Neural crest cell (in vitro differentiated cells): Measurements from ENCODE around the gene INS. TPM values are rescaled to one million over a fixed set of nuclear protein-coding genes. Genes with fewer than 3 reads are reported as not detected.

Experiments
- DNase-seq: peaks from one replicate; pipeline ENCODE4 v3.0.0; 2021; ENCODE audit warnings: low read depth, mixed read lengths, low spot score
- H3K27ac Mint-ChIP-seq: one replicate; pipeline ENCODE4 v1.8.0; 2021; ENCODE audit warnings: mild to moderate bottlenecking, mixed read lengths; ENCODE audit not compliant: unreplicated experiment
- H3K27me3 Mint-ChIP-seq: 2 replicates; pipeline ENCODE4 v1.8.0; 2021; ENCODE audit warnings: low read depth, mild to moderate bottlenecking, mixed read lengths
- H3K36me3 Mint-ChIP-seq: 2 replicates; pipeline ENCODE4 v1.8.0; 2021; ENCODE audit warnings: low read depth, mild to moderate bottlenecking, mixed read lengths
- H3K4me1 Mint-ChIP-seq: 2 replicates; pipeline ENCODE4 v1.8.0; 2021; ENCODE audit warnings: mixed read lengths
- H3K4me3 Mint-ChIP-seq: one replicate; pipeline ENCODE4 v1.8.0; 2021; ENCODE audit warnings: mild to moderate bottlenecking, mixed read lengths
- H3K9me3 Mint-ChIP-seq: 2 replicates; pipeline ENCODE4 v1.8.0; 2021; ENCODE audit warnings: mixed read lengths
- total RNA-seq: library from RNA; stranded (reverse); gene quantifications from 2 replicates; pipeline ENCODE4 v1.2.1, GENCODE V29; 2021
- TF ChIP-seq, protein P1 (sequence below): fragments of 200-600 bp; sonication (generic); conservative IDR thresholded peaks from 2 replicates; pipeline ENCODE4 v1.5.0; 2021; ENCODE audit warnings: antibody characterized with exemption, mild to moderate bottlenecking

The INS gene
- total RNA-seq, 1 donor from 2014 or later, result not detected

- H3K36me3 Mint-ChIP-seq, result no peaks in the 10 kb centered on the region
- H3K27me3 Mint-ChIP-seq, result peaks cover 70% of the 10 kb centered on the region
- H3K4me1 Mint-ChIP-seq, result peaks cover 6% of the 10 kb centered on the region
- TF ChIP-seq, protein P1, sequence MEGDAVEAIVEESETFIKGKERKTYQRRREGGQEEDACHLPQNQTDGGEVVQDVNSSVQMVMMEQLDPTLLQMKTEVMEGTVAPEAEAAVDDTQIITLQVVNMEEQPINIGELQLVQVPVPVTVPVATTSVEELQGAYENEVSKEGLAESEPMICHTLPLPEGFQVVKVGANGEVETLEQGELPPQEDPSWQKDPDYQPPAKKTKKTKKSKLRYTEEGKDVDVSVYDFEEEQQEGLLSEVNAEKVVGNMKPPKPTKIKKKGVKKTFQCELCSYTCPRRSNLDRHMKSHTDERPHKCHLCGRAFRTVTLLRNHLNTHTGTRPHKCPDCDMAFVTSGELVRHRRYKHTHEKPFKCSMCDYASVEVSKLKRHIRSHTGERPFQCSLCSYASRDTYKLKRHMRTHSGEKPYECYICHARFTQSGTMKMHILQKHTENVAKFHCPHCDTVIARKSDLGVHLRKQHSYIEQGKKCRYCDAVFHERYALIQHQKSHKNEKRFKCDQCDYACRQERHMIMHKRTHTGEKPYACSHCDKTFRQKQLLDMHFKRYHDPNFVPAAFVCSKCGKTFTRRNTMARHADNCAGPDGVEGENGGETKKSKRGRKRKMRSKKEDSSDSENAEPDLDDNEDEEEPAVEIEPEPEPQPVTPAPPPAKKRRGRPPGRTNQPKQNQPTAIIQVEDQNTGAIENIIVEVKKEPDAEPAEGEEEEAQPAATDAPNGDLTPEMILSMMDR, result no peak
- DNase-seq, result peak; percentile 61
- H3K9me3 Mint-ChIP-seq, result no peaks in the 10 kb centered on the region
- no peak overlapping the region for H3K27ac Mint-ChIP-seq
- peak overlapping the region; percentile 79 for H3K4me3 Mint-ChIP-seq
Observed at GRCh38 chr11:2137202-2138067, 23.6 kb downstream of the INS start.

GRCh38 chr11:2136952-2137201, 24.1 kb downstream of the INS start:
- H3K4me3 Mint-ChIP-seq, result peak overlapping the region; percentile 12
- H3K27me3 Mint-ChIP-seq, result peaks cover 69% of the 10 kb centered on the region
- no peaks in the 10 kb centered on the region for H3K9me3 Mint-ChIP-seq
- H3K36me3 Mint-ChIP-seq, result no peaks in the 10 kb centered on the region
- no peak for DNase-seq
- H3K27ac Mint-ChIP-seq, result no peak overlapping the region
- TF ChIP-seq, protein P1, result no peak
- H3K4me1 Mint-ChIP-seq, result peaks cover 6% of the 10 kb centered on the region

DNA sequence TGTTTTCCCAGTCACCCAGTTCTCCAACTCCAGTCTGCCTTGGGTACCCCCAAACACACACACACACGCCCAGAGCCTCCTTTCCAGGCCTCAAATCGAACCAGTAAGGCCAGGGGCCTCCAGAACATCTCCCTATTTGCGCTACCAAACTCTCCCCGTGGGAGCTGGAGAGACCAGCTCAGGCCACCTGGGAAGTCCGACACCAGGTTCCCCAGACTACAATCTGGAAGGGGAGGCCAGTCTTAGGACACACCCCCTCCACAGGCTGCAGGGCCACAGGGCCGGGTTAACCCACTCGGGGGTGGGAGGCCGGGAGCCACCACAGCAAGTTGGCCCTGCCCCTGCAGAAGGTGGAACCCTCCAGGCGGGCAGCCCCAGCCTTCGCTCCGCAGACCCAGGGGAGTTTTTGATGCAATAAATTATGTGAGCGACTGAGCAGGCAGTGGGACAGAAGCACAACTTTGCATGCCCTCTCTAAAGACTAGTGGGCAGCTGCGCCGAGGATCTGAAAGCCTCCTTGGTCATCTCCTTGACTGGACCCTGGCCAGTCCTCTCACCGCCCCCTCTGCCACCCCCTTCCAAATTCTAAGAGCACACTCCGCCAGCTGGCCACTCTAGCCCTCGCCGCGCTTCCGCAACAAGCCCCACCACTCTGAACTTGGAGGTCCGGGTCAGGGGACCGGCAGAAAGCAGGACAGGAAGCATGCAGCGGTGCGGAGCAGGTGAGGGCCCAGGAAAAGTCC, 24.6 kb downstream of the INS start:
- TF ChIP-seq, protein P1, result no peak
- Mint-ChIP-seq H3K4me1 (peaks cover 8% of the 10 kb centered on the region), H3K9me3 (no peaks in the 10 kb centered on the region), H3K4me3 (peak overlapping the region; percentile 20), H3K27me3 (peaks cover 69% of the 10 kb centered on the region), H3K36me3 (no peaks in the 10 kb centered on the region), H3K27ac (no peak overlapping the region)
- DNase-seq, result no peak

DNA sequence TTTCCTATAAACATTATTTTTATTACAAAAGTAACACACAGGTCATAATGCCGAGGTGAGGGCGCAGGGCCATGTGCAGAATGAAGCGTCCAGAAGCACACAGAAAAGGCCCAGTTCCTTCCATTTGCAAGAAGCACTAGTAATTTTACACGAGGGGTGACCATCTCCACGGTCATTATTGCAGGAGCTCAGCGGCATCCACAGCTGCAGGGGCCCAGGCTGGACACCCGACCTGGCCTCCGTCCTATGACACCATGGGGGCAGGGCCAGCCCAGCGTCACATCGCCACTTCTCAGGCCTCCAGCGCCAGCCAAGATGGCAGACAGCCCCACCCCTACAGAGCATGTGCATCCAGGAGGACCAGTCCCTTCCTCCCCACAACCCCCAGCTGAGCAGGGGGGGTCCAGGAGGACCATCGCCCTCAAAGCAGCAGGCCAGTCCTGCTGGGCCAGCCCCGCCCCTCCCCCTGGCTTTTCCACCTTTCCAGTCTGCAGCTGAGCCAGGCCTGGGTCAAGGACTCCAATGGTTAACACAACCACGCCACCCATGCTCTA, 25.3 kb downstream of the INS start:
- no peak for DNase-seq
- Mint-ChIP-seq H3K4me1 (peaks cover 11% of the 10 kb centered on the region), H3K36me3 (no peaks in the 10 kb centered on the region), H3K4me3 (peak overlapping the region; percentile 20), H3K27ac (no peak overlapping the region), H3K27me3 (peaks cover 69% of the 10 kb centered on the region), H3K9me3 (no peaks in the 10 kb centered on the region)
- TF ChIP-seq, protein P1, result no peak

DNA sequence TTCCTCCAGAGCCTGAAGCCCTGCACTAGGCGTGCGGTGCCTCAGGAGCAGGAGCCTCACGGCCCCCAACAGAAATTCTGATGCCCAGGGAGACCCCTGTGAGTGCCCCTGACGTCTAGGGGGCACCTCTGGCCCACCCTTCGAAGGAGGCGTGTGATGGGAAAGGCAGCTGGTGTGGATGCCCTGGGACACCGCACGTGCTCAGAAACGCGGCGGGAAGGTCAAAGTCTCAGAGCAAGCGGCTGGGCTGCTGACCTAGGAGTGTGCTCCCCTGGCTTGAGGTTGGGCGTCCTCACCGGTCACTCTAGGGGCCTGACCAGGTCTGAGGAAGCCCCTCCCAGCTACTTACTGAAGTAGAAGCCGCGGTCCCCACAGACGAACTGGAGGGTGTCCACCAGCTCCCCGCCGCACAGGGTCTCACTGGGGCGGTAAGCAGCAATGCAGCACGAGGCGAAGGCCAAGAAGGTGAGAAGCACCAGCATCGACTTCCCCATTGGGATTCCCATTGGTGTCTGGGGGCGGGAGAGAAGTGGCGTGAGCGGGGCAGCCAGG, 25.9 kb downstream of the INS start:
- Mint-ChIP-seq H3K27ac (no peak overlapping the region), H3K4me3 (no peak overlapping the region), H3K4me1 (peaks cover 11% of the 10 kb centered on the region), H3K9me3 (no peaks in the 10 kb centered on the region), H3K36me3 (no peaks in the 10 kb centered on the region), H3K27me3 (peaks cover 62% of the 10 kb centered on the region)
- DNase-seq, result no peak
- TF ChIP-seq, protein P1, result no peak
